NCI-H82 treated with DMSO at 0.1 percent for 48 hours (cell line): ENCODE results near the gene CTSD.

ENCODE experiments used
- DNase-seq: peaks from one replicate; lab custom pipeline; 2025; ENCODE audit not compliant: unreplicated experiment; lab: John Stamatoyannopoulos, UW

The CTSD gene

GRCh38 chr11:1731451-1732059 is 32.2 kb downstream of the CTSD start:
- DNase-seq = no peak

GRCh38 chr11:1730059-1730629 is 33.6 kb downstream of the CTSD start:
- no peak for DNase-seq

- DNase-seq = no peak
Observed at GRCh38 chr11:1729692-1730011, 34.1 kb downstream of the CTSD start.

GRCh38 chr11:1728931-1729691 is 34.6 kb downstream of the CTSD start:
- no peak for DNase-seq

GRCh38 chr11:1728301-1728700 is 35.4 kb downstream of the CTSD start:
- no peak for DNase-seq

GRCh38 chr11:1727861-1728260 is 35.9 kb downstream of the CTSD start:
- DNase-seq = no peak

- no peak for DNase-seq
Observed at GRCh38 chr11:1727096-1727690, 36.5 kb downstream of the CTSD start.

- no peak for DNase-seq
Observed at GRCh38 chr11:1719781-1720180, 43.9 kb downstream of the CTSD start.

GRCh38 chr11:1718326-1718725 is 45.4 kb downstream of the CTSD start:
- DNase-seq = no peak

GRCh38 chr11:1717745-1718144 is 46.0 kb downstream of the CTSD start:
- DNase-seq = no peak

GRCh38 chr11:1714908-1715885 is 48.5 kb downstream of the CTSD start:
- DNase-seq = no peak

GRCh38 chr11:1708716-1709115 is 55.0 kb downstream of the CTSD start:
- no peak for DNase-seq

GRCh38 chr11:1707751-1708150 is 56.0 kb downstream of the CTSD start:
- DNase-seq = no peak

- DNase-seq = no peak
Observed at GRCh38 chr11:1706634-1707400, 56.9 kb downstream of the CTSD start.

GRCh38 chr11:1705126-1706052 is 58.3 kb downstream of the CTSD start:
- DNase-seq = no peak

- no peak for DNase-seq
Observed at GRCh38 chr11:1703146-1703545, 60.6 kb downstream of the CTSD start.
